SK-N-SH (cell line): Measurements from ENCODE around the gene IGF1R. TPM values are rescaled to one million over a fixed set of nuclear protein-coding genes. Genes with fewer than 3 reads are reported as not detected.

Experiments
- CTCF ChIA-PET: fragments of 300-600, 350-600 bp; formaldehyde crosslinking; extraction: SDS; loops from one replicate; lab custom pipeline; 2021; lab: Yijun Ruan, JAX
- POLR2A ChIA-PET: fragments of 350-600 bp; sonication (Branson Sonifier 250); formaldehyde crosslinking; extraction: SDS; loops from one replicate; lab custom pipeline; 2020; ENCODE audit warnings: antibody characterized with exemption, inconsistent platforms; lab: Yijun Ruan, JAX
- DNase-seq: peaks from one replicate; pipeline ENCODE4 v3.0.0; 2012
- H2AFZ ChIP-seq: fragments of 200-600 bp; sonication (generic); 2 replicates; pipeline ENCODE4 v1.8.1; 2016; ENCODE audit warnings: antibody characterized with exemption, mild to moderate bottlenecking, low read depth
- H3F3A ChIP-seq: fragments of 200-600 bp; sonication (generic); replicated peaks from 2 replicates; pipeline ENCODE3; 2016; ENCODE audit warnings: antibody characterized with exemption, mild to moderate bottlenecking; ENCODE audit not compliant: insufficient read depth
- H3K27ac ChIP-seq, 2 experiments: fragments of 200-500 bp in 1 of 2; fragments of 200-600 bp in 1 of 2; sonication (Bioruptor generic) in 1 of 2; sonication (generic), shearing (Covaris generic) in 1 of 2; 2 replicates each; pipeline versions ENCODE4 v1.5.1 to v1.6.1; 2014 to 2016; ENCODE audit warnings: low read depth in 2 of 2, inconsistent platforms in 1 of 2, low read length in 1 of 2, mild to moderate bottlenecking in 1 of 2, mixed read lengths in 1 of 2
- H3K27me3 ChIP-seq: fragments of 200-600 bp; sonication (generic), shearing (Covaris generic); 2 replicates; pipeline ENCODE4 v1.6.1; 2016; ENCODE audit warnings: mixed run types; ENCODE audit not compliant: insufficient read depth
- H3K36me3 ChIP-seq, 2 experiments: fragments of 200-500 bp in 1 of 2; fragments of 200-600 bp in 1 of 2; sonication (Bioruptor generic) in 1 of 2; sonication (generic) in 1 of 2; replicated peaks in 1 of 2; 2 replicates each; pipeline versions ENCODE3 to v1.5.1; 2014 to 2016; ENCODE audit warnings: low read length in 1 of 2, mild to moderate bottlenecking in 1 of 2; ENCODE audit not compliant: insufficient read depth in 2 of 2, control insufficient read depth in 1 of 2
- H3K4me1 ChIP-seq, 2 experiments: fragments of 200-500 bp in 1 of 2; fragments of 200-600 bp in 1 of 2; sonication (Bioruptor generic) in 1 of 2; sonication (generic), shearing (Covaris generic) in 1 of 2; 2 replicates each; pipeline versions ENCODE4 v1.5.1 to v1.6.1; 2014 to 2016; ENCODE audit warnings: low read depth in 1 of 2, low read length in 1 of 2, mixed run types in 1 of 2; ENCODE audit not compliant: insufficient read depth in 2 of 2, control insufficient read depth in 1 of 2
- H3K4me2 ChIP-seq: fragments of 200-600 bp; sonication (generic), shearing (Covaris generic); 2 replicates; pipeline ENCODE4 v1.6.1; 2017; ENCODE audit warnings: mixed run types
- H3K4me3 ChIP-seq, 2 experiments: fragments of 200-500 bp in 1 of 2; fragments of 200-600 bp in 1 of 2; sonication (Bioruptor generic) in 1 of 2; sonication (generic), shearing (Covaris generic) in 1 of 2; 2 replicates each; pipeline versions ENCODE4 v1.5.1 to v1.8.1; 2014 to 2016; ENCODE audit warnings: low read depth in 2 of 2, inconsistent platforms in 1 of 2, low read length in 1 of 2, mild to moderate bottlenecking in 1 of 2, mixed read lengths in 1 of 2, moderate library complexity in 1 of 2
- H3K79me2 ChIP-seq: fragments of 200-600 bp; sonication (generic); 2 replicates; pipeline ENCODE4 v1.8.1; 2017; ENCODE audit warnings: mild to moderate bottlenecking; ENCODE audit not compliant: insufficient read depth
- H3K9ac ChIP-seq: fragments of 200-600 bp; sonication (generic); 2 replicates; pipeline ENCODE4 v1.6.1; 2017; ENCODE audit warnings: mixed run types
- H3K9me2 ChIP-seq: fragments of 200-600 bp; sonication (generic); 2 replicates; pipeline ENCODE4 v1.6.1; 2017; ENCODE audit warnings: mixed run types
- H3K9me3 ChIP-seq: fragments of 200-600 bp; sonication (generic); 2 replicates; pipeline ENCODE4 v1.6.1; 2017; ENCODE audit warnings: mixed run types, mild to moderate bottlenecking, moderate library complexity
- H4K20me1 ChIP-seq: fragments of 200-600 bp; sonication (generic); 2 replicates; pipeline ENCODE4 v1.6.1; 2017; ENCODE audit warnings: mild to moderate bottlenecking, mixed run types; ENCODE audit not compliant: insufficient read depth
- FOSL2 ChIP-seq: IDR thresholded peaks from 2 replicates; pipeline ENCODE4 v1.4.0; 2012; ENCODE audit warnings: low read depth, mild to moderate bottlenecking, moderate library complexity, borderline replicate concordance
- FOXM1 ChIP-seq: IDR thresholded peaks from 2 replicates; pipeline ENCODE4 v1.4.0; 2012; ENCODE audit warnings: low read depth, mild to moderate bottlenecking
- GATA2 ChIP-seq: sonication (generic); formaldehyde crosslinking; IDR thresholded peaks from 2 replicates; pipeline ENCODE4 v1.5.0; 2020; ENCODE audit warnings: mild to moderate bottlenecking, missing genetic modification reagents
- MEF2A ChIP-seq: IDR thresholded peaks from 2 replicates; pipeline ENCODE4 v1.4.0; 2012; ENCODE audit warnings: low read depth, borderline replicate concordance
- MXI1 ChIP-seq: IDR thresholded peaks from 2 replicates; pipeline ENCODE4 v1.6.1; 2012; ENCODE audit warnings: mild to moderate bottlenecking, low read depth, low read length, improper control_type of control experiment
- RAD21 ChIP-seq: IDR thresholded peaks from 2 replicates; pipeline ENCODE4 v1.6.1; 2012; ENCODE audit warnings: mild to moderate bottlenecking, low read length
- RCOR1 ChIP-seq: fragments of 150-350 bp; IDR thresholded peaks from 2 replicates; pipeline ENCODE4 v1.6.1; 2017; ENCODE audit warnings: antibody characterized with exemption, low read length
- RXRA ChIP-seq: IDR thresholded peaks from 2 replicates; pipeline ENCODE4 v1.4.0; 2012; ENCODE audit warnings: low read depth, mild to moderate bottlenecking, borderline replicate concordance
- TAF1 ChIP-seq: IDR thresholded peaks from 2 replicates; pipeline ENCODE4 v1.6.1; 2012; ENCODE audit warnings: low read depth, mild to moderate bottlenecking, low read length, moderate library complexity, borderline replicate concordance
- TCF12 ChIP-seq: IDR thresholded peaks from 2 replicates; pipeline ENCODE4 v1.4.0; 2012
- WGBS: methylation state at CpG from one replicate; pipeline ENCODE4 v1.1.6; 2017; ENCODE audit warnings: low lambda C conversion rate; 5-methylcytosine and 5-hydroxymethylcytosine counted together
- polyA plus RNA-seq, 3 experiments: library from polyadenylated mRNA; depleted of rRNA; stranded (reverse); fragments of >200 nt; gene quantifications; 2 replicates each; pipeline ENCODE4 v1.2.3, GENCODE V29; 2012

IGF1R gene
- polyA plus RNA-seq, 1 of the 3 experiments (the other 2 are of a cell fraction), result 9.5 TPM

DNA sequence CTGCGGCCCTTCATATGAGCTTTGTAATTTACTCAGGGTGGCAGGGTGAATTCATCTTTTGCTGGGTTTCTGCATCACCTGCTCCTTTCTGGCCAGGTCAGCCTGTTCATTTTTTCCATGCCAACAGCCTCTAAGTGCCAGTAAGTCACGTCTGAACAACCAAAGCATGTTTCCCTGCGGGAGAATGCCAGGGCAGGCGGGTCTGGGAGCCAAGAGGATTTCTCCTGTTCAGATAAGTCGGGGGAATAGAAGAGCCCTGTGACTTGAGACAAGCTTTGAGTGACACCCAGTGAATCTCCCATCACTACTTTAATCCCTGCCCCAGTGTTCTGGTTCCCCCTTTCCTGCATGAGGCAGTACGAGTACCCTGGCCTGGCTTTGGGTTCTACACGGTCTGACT is 206.2 kb downstream of the IGF1R start:
- 0 out of 2 replicates have a peak overlapping the region, but pooled peaks have one; percentile 90 for H3K4me2 ChIP-seq
- H3K36me3 ChIP-seq, result no peaks in the 10 kb centered on the region
- DNase-seq, result no peak
- peak overlapping the region in 1 of 2 experiments; percentile 86; a peak in 1 of 4 replicates for H3K27ac ChIP-seq
- H3K4me3 ChIP-seq, result no peak overlapping the region
- H3K4me1 ChIP-seq, result peaks cover 47 to 51% of the 10 kb centered on the region in 2 experiments
- no peaks in the 10 kb centered on the region; the same call in 1 of the 2 replicates for H4K20me1 ChIP-seq
- no peaks in the 10 kb centered on the region for H3K9me2 ChIP-seq
- H3K79me2 ChIP-seq, result peaks cover 75% of the 10 kb centered on the region
- H3K27me3 ChIP-seq, result no peaks in the 10 kb centered on the region
- no peak overlapping the region for H2AFZ ChIP-seq
- TF ChIP-seq MXI1, result no peak
- no peak for TF ChIP-seq TCF12
- TF ChIP-seq MEF2A, result no peak
- no peak for TF ChIP-seq FOSL2
- no peak for TF ChIP-seq RXRA
- no peak for TF ChIP-seq TAF1
- 75% methylated on average over 7 of the region's 7 CpGs for WGBS
- H3F3A ChIP-seq, result peaks cover 31% of the 10 kb centered on the region
- POLR2A ChIA-PET, result no interaction called here
- no peaks in the 10 kb centered on the region for H3K9me3 ChIP-seq
- no peak overlapping the region for H3K9ac ChIP-seq
- CTCF ChIA-PET, result interaction anchor here (1.2 to 5.6 kb wide), 4 partner anchors 18 to 335 kb away, joined by 3 to 32 read pairs (median 9); no protein-coding TSS in a partner anchor

GRCh38 chr15:98855067-98855814 is 206.9 kb downstream of the IGF1R start:
- TF ChIP-seq RCOR1, result peak; percentile 12; the same call in 1 of the 2 replicates
- no peak for TF ChIP-seq FOSL2
- TF ChIP-seq FOXM1, result no peak
- peak; percentile 20; the same call in 1 of the 2 replicates for TF ChIP-seq GATA2
- TF ChIP-seq RAD21, result 0 out of 2 replicates have a peak, but pooled peaks have one; percentile 4
- Histone ChIP-seq H3K9me3 (no peaks in the 10 kb centered on the region), H3K4me3 (no peak overlapping the region), H3K4me2 (no peak overlapping the region), H3K27ac (peak overlapping the region; percentile 78 to 85), H3K9ac (no peak overlapping the region), H4K20me1 (no peaks in the 10 kb centered on the region; the same call in 1 of the 2 replicates), H3K79me2 (peaks cover 76% of the 10 kb centered on the region), H3K27me3 (no peaks in the 10 kb centered on the region), H3K4me1 (peaks cover 48 to 54% of the 10 kb centered on the region in 2 experiments), H3K9me2 (no peaks in the 10 kb centered on the region), H2AFZ (no peak overlapping the region), H3F3A (peaks cover 31% of the 10 kb centered on the region), H3K36me3 (no peaks in the 10 kb centered on the region)
- DNase-seq, result no peak
- WGBS, result 69% methylated on average over 10 of the region's 10 CpGs
- CTCF ChIA-PET, result interaction anchor here (0.6 to 5.6 kb wide), 8 partner anchors 12 to 336 kb away, joined by 3 to 32 read pairs (median 8); partner anchors contain the start of gene IGF1R
- POLR2A ChIA-PET, result interaction anchor here (2.1 kb wide), 1 partner anchor 11 kb away, joined by 5 read pairs; no protein-coding TSS in a partner anchor
